BJ (cell line): ENCODE measurements around the gene USH1C. TPM values are rescaled to one million over a fixed set of nuclear protein-coding genes. Genes with fewer than 3 reads are reported as not detected.
A peak's percentile ranks its signal among the peaks of the same experiment; 100 is the strongest.

Experiments used
- CTCF ChIA-PET: fragments of 350-600 bp; formaldehyde crosslinking; extraction: SDS; loops from one replicate; lab custom pipeline; 2021; ENCODE audit warnings: antibody characterized with exemption, inconsistent platforms; lab: Yijun Ruan, JAX
- POLR2A ChIA-PET: fragments of 300-600 bp; sonication (Branson Sonifier 250); formaldehyde crosslinking; extraction: SDS; loops from one replicate; lab custom pipeline; 2021; ENCODE audit warnings: antibody characterized with exemption; lab: Charles Lee
- DNase-seq: peaks from one replicate; pipeline ENCODE4 v3.0.0-alpha.2; 2011; ENCODE audit warnings: low read depth
- H3K27me3 ChIP-seq: 2 replicates; pipeline ENCODE4 v1.6.0; 2011; ENCODE audit warnings: low read length; ENCODE audit not compliant: control insufficient read depth, insufficient read depth
- H3K36me3 ChIP-seq: 2 replicates; pipeline ENCODE4 v1.5.1; 2011; ENCODE audit warnings: low read length; ENCODE audit not compliant: control insufficient read depth, insufficient read depth
- H3K4me3 ChIP-seq: 2 replicates; pipeline ENCODE4 v1.5.1; 2011; ENCODE audit warnings: low read depth, mild to moderate bottlenecking, control low read depth, low read length
- CTCF ChIP-seq: IDR thresholded peaks from 2 replicates; pipeline ENCODE4 v1.5.1; 2011; ENCODE audit warnings: low read depth, mild to moderate bottlenecking, control low read depth, inconsistent platforms, low read length, moderate library complexity; ENCODE audit not compliant: insufficient read depth
- polyA plus RNA-seq: library from polyadenylated mRNA; depleted of rRNA; stranded (reverse); fragments of >200 nt; gene quantifications from 2 replicates; pipeline ENCODE4 v1.2.3, GENCODE V29; 2011

Gene USH1C
- polyA plus RNA-seq, 1 experiment, result not detected

GRCh38 chr11:17528181-17528691 is 16.0 kb downstream of the USH1C start:
- Histone ChIP-seq H3K36me3 (no peaks in the 10 kb centered on the region), H3K27me3 (peaks cover 7% of the 10 kb centered on the region), H3K4me3 (no peak overlapping the region)
- ChIA-PET CTCF (interaction anchor here (0.6 to 2.4 kb wide), 19 partner anchors 11 to 741 kb away, joined by 3 to 21 read pairs (median 4); no protein-coding TSS in a partner anchor), POLR2A (no interaction called here)
- no peak for DNase-seq
- TF ChIP-seq CTCF, result peak; percentile 75

GRCh38 chr11:17527628-17527995 is 16.6 kb downstream of the USH1C start:
- ChIA-PET CTCF (interaction anchor here (0.9 to 2.4 kb wide), 15 partner anchors 10 to 740 kb away, joined by 3 to 21 read pairs (median 5); no protein-coding TSS in a partner anchor), POLR2A (no interaction called here)
- Histone ChIP-seq H3K4me3 (no peak overlapping the region), H3K36me3 (no peaks in the 10 kb centered on the region), H3K27me3 (peaks cover 7% of the 10 kb centered on the region)
- DNase-seq, result no peak
- no peak for TF ChIP-seq CTCF

- no peak for TF ChIP-seq CTCF
- ChIA-PET CTCF (interaction anchor here (0.9 to 2.4 kb wide), 10 partner anchors 9 to 740 kb away, joined by 3 to 21 read pairs (median 5); no protein-coding TSS in a partner anchor), POLR2A (no interaction called here)
- Histone ChIP-seq H3K36me3 (no peaks in the 10 kb centered on the region), H3K4me3 (no peak overlapping the region), H3K27me3 (peaks cover 7% of the 10 kb centered on the region)
- no peak for DNase-seq
These were observed 17.1 kb downstream of the USH1C start for GRCh38 chr11:17526931-17527627.

GRCh38 chr11:17526326-17526725 is 17.9 kb downstream of the USH1C start:
- ChIA-PET POLR2A (no interaction called here), CTCF (interaction anchor here (1.0 kb wide), 1 partner anchor 10 kb away, joined by 3 read pairs; no protein-coding TSS in a partner anchor)
- Histone ChIP-seq H3K4me3 (no peak overlapping the region), H3K27me3 (peaks cover 7% of the 10 kb centered on the region), H3K36me3 (no peaks in the 10 kb centered on the region)
- TF ChIP-seq CTCF, result no peak
- DNase-seq, result no peak

GRCh38 chr11:17525570-17525969 is 18.6 kb downstream of the USH1C start:
- no peak for DNase-seq
- no peaks in the 10 kb centered on the region for H3K36me3 ChIP-seq
- peaks cover 7% of the 10 kb centered on the region for H3K27me3 ChIP-seq
- POLR2A ChIA-PET, result no interaction called here
- CTCF ChIA-PET, result interaction anchor here (1.6 kb wide), 2 partner anchors 21 to 142 kb away, joined by 4 to 7 read pairs; no protein-coding TSS in a partner anchor
- no peak for TF ChIP-seq CTCF
- no peak overlapping the region for H3K4me3 ChIP-seq
